ENCODE data around the gene TUBB4A.
"Not testable (repeated sequence)": the region's sequence is repeated elsewhere in the genome, so short reads cannot be mapped to it uniquely, and the experiment has no call there.

The TUBB4A gene

DNA sequence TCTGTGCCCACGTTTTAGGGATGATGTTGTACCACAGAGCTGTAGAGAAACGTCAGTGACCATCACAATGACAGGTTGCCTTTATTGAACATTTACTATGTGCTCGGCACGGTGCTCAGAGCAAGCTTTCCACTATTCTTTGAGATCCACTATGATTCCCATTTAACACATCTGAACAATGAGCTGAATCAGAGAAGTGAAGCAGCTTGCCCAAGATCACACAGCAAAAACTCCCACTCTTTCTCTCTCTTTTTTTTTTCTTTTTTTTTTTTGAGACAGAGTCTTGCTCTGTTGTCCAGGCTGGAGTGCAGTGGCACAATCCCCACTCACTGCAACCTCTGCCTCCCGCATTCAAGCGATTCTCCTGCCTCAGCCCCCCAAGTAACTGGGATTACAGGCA, 20.6 kb upstream of the TUBB4A start:
- FAIRE-seq = no peak

DNA sequence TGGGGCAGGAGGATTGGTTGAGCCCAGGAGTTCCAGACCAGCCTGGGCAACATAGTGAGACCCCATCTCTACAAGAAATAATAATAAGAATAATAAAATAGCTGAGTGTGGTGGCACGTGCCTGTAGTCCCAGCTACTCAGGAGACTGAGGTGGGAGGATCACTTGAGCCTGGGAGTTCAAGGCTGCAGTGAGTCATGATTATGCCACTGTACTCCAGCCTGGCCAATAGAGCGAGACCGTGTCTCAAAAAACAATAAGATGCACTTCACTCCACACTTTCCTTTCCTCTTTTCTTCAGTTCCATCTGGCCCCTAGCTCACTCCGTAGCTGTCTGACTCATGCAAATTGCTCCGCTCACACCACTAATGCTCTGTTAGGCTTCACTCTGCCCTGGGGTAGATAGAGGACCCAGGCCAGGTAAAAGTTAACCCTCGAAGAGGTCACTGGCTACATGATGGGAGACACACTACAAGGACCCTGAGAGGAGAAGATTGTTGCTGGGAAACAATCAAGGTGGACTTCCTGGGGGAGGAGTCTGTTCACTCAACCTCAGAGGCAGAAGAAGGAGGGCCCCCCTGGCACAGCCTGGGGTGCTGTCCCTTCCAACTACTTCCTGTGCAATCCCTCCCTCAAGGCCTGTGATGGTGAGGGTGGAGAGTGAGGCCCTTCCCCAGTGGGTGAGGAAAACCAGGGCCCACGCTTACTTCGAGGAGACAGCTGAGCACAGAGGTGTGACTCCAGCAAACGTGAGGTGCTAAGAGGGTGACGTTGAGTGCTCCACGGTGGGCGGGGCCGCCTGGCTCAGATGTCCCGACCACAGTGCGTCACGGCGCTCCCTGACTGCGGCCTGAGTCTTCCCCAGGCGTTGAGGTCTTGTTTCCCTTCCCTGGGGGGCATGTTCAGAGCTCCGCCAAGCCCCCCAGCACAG, 19.9 kb upstream of the TUBB4A start:
- no peak for FAIRE-seq

DNA sequence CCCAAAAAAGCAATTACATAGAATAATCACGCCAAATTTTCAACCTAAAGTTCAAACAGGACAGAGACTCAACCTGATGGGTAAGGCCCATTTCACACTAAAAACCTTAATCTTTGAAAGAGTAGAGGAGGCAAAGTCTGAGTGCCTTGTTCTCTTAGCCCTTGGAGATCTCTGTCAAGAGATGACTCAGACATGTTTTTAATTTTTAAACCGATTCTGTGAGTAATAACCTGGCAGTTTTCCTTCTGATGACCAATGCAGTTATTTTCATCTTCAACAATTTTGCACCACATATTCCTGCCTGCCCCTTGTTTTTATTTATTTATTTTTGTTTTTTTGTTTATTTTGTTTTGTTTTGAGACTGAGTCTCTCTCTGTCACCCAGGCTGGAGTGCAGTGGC, 17.2 kb upstream of the TUBB4A start:
- no peak for FAIRE-seq

DNA sequence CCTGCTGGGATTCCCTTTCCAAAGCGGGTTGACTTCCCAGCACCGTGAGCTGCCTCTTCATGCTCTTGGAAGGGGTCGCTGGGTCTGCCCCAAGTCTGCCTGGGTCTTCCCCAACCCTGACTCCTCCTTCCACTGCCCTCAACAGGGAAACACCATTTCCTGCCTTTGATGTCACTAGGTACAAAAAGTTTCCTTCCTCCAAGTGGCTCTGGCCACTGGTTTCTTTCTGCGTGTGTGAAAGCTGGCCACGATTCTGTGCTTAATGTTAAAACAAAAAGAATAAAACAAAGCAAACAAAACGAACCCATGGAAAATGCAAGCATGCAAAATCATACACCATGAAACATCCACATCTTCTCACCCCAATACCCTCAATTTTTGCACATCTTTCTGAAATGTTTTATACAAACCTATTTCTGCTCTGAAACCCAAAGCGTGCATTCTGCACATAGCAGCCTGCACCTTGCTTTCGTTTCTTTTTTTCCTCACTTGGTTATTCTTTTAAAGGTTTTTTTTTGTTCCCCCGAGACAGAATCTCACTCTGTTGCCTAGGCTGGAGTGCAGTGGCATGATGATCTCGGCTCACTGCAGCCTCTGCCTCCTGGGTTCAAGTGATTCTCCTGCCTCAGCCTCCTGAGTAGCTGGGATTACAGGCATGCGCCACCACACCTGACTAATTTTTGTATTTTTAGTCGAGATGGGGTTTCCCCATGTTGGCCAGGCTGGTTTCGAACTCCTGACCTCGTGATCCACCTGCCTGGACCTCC, 16.2 kb upstream of the TUBB4A start:
- FAIRE-seq = no peak

DNA sequence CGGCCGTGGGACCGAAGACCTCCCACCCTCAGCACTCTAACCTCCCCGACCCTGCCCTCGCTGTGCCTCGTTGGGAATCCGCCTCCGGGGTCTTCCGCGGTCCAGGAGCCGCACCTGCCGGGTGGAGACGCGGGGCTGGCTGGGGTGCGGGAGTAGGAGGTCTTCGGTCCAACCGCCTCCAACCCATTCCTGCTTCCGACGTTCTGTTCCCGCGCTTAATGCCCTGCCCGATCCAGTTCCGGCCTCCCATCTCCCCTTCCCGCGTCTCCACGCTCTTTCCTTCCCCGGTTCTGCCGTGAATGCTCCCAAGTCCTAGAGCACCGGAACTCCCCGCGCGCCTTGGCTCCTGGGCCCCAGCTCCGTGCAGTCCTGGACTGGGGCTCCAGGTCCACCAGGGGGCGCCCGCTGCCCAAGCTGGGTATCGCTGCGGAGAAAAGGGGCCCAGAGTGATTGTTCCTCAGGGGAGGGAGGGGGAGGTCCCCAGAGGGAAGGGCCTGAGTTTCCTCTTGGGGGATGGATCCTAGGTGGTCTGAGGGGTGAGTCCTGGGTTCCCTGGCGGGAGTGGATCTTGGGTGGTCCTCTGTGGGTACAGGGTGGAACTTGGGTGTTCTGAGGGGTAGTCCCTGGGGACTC, 14.7 kb upstream of the TUBB4A start:
- no peak for FAIRE-seq

DNA sequence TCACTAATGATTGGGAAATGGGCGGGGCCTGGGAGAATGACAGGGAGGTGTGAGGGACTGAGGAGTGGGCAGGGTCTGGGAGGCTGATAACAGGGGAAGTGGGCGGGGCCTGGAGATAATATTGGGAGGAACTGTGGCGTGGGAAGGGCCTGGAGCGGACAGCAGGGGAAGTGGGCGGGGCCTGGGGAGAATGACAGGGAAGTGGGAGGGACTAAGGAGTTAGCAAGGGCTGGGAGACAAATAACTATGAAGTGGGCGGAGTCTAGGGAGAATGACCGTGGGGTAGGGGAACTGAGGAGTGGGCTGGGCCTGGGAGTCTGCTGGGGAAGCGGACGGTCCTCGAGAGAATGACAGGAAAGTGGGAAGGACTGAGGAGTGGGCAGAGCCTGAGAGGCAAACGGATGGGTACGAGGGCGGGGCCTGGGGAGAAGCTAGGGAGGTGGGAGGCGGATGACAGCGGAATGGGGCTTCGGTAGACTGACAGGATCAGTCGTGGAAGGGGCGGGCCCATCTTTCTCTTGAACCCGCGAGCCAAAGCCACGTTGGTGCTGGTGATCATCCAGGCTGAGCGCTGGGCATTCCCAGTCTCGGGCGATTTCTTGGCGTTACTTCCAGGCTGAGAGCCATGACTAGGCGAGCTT, 14.0 kb upstream of the TUBB4A start:
- peak; percentile 70 for FAIRE-seq

DNA sequence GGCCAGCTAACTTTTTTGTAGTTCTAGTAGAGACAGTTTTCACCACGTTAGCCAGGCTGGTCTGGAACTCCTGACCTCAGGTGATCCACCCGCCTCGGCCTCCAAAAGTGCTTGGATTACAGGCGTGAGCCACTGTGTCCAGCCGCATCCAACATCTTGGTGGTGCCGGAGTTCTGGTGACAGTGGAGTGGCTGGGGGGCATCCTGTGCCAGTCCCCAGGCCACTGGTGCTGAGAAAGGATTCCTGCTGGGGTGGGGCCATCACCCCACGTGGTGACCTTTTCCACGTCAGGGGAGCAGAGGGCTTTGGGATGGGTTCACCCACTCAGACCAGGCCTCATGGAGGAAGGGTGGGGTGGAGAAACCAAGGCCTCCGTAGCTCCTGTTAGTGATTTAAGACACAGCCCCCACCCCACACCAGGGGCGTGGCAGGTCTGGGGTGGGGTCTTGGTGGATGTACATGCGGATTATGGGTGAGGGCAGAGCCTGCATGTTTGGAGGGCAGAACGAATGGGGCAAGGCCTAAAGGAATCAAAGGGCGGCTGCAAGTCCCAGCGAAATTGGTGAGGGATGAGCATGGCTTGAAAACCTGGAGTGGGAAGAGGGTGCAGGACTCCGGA, 12.9 kb upstream of the TUBB4A start:
- no peak for FAIRE-seq

DNA sequence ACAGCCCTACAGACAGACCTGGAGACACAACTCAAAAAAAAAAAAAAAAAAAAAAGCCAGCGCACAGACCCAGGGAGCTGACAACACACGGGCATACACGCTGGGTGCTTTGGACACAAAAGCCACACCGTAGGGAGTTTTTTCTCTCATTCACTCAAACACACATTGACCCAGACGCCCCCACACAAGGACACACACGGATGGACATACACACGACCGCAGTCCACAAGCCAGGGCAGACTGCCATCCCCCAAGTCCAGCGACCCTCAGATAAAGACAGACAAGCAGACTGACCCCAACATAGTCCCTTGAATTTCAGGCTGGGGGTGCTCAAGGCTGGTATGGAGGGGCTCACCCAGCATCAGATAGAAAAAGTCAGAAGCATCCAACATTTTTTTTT, 12.0 kb upstream of the TUBB4A start:
- no peak for FAIRE-seq

DNA sequence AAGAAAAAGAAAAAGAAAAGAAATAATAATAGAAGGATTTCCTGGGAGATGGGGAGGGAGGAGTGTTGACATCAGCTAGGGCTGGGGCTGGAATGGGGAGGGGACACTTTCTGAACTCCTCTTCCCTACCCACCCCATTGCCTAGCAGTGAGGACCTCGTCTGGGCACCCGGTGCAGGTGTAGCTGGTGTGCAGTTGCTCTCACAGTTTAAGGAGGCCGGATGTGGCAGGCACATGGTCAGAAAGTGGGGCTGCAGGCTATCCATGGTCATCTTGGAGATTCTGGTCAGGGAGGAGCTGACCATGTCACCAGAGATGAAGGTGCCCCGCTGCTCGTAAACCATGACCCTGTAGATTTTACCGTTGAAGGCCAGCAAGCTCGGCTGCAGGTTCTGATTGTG, 8.5 kb upstream of the TUBB4A start:
- FAIRE-seq = no peak

DNA sequence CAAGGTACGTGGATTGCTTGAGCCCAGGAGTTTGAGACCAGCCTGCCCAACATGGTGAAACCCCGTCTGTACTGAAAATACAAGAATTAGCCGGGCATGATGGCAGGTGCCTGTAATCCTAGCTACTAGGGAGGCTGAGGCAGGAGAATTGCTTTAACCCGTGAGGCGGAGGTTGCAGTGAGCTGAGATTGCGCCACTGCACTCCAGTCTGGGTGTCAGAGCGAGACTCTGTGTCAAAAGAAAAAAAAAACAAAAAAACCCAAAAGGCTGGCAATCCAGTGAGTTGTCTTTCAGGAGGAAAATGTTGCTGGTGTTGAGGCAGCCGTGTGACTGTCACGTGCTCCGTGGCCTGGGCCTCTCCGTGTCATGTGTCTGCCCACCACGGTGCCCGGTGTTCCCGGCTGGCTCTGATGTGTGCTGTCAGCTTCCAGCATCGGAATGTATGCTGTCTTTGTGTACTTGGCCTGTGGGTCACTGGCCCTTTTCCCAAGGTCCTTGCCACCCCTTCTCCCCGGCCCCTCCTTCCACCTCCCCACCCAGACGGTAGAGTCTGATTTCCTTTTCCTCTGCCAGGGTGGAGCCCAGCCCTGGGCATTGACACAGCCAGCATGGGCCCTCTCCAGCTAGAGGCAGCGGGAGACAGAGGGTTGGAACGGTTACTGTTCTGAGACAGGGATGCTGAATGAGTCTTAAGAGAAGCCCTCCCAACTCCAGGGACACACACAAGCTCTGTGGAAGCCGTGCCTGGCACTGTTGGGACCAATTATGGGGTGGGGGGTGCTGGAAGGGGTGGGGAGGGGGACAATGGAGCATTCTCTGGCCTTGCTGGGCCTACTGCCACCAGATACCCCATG, 7.2 kb upstream of the TUBB4A start:
- no peak for FAIRE-seq

DNA sequence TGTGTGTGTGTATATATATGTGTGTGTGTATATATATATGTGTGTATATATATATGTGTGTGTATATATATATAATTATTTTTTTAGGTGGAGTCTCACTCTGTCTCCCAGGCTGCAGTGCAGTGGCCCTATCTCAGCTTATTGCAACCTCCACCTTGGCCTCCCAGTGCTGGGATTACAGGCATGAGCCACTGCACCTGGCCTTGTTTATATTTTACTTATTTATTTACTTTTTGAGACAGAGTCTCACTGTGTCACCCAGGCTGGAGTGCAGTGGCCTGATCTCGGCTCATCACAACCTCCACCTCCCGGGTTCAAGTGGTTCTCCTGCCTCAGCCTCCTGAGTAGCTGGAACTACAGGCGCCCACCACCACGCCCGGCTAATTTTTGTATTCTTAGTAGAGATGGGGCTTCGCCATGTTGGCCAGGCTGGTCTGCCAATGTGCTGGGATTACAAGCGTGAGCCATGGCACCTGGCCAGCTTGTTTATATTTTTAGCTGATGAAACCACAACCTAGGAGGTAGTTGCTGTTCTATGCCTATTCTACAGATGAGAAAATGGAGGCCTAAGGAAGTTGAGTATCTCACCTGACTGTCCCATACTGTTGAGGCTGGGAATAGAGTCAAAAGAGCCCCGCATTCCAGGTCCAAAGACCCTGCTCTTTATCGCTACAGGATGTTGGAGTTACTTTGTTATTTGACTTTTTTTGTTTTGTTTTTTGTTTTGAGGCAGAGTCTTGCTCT, 6.1 kb upstream of the TUBB4A start:
- FAIRE-seq = not testable (repeated sequence)

DNA sequence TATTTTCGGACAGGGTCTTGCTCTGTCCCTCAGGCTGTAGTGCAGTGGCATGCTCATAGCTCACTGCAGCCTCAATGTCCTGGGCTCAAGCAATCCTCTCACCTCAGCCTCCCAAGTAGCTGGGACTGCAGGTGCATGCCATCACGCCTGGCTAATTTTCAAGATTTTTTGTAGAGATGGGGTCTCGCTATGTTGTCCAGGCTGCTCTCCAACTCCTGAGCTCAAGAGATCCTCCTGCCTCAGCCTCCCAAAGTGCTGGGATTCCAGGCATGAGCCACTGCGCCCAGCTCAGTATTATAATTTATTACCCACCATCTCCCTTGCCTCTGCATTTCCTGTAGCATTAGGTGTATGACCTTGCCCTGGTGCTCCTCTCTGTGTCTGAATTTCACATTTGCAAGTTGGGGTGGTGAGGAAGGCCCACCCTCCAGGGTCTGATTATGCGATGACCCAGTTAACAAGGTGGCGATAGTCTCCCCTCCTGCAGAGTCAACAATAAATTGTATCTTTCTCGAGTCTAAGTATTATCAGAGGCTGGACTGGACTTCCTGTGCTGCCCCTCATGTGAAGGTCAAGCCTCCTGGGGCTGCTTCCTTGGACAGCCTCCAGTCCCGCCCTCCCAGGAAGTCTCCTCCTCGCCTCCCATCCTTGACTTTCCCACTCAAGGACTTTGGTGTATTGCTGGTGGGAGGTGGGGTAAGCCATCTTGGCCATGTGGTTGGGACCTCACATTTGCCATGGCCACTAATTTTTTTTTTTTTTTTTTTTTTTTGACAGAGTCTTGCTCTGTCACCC, 1.5 kb upstream of the TUBB4A start:
- no peak for FAIRE-seq

DNA sequence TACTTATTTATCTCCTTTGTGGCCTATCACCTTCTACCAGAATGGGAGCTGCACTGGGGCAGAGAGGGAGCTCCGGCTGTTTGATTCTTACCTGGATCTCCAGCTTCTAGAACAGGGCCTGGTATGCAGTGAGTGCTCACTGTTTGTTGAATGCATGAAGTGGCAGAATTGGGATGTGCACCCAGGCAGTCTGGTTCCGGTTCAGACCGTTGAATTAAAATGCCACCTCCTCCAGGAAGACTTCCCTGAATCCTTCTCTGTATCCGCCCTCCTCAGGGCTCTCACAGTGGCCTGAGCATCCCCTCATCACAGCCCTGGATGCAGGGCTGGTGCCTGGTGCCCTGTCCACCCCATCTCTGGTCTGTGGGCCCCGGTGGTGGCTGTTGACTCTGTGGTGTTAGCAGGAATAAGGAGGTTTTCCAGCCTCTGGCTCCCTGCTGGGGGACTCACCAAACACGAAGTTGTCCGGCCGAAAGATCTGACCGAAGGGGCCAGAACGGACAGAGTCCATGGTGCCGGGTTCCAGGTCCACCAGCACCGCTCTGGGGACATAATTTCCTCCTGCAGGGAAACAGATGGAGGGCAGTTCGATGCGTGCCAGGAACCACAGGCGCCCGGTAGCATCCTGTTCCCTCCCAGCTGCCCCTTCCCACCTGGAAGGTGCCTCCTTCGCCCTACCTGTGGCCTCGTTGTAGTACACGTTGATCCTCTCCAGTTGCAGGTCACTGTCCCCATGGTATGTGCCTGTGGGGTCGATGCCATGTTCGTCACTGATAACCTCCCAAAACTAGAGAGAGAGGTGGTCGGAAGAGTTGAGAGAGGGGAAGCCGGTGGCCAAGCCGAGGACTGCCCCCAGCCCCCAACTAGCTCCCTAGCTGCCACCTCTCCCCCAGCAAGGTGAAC, 1.0 kb downstream of the TUBB4A start:
- FAIRE-seq = no peak

DNA sequence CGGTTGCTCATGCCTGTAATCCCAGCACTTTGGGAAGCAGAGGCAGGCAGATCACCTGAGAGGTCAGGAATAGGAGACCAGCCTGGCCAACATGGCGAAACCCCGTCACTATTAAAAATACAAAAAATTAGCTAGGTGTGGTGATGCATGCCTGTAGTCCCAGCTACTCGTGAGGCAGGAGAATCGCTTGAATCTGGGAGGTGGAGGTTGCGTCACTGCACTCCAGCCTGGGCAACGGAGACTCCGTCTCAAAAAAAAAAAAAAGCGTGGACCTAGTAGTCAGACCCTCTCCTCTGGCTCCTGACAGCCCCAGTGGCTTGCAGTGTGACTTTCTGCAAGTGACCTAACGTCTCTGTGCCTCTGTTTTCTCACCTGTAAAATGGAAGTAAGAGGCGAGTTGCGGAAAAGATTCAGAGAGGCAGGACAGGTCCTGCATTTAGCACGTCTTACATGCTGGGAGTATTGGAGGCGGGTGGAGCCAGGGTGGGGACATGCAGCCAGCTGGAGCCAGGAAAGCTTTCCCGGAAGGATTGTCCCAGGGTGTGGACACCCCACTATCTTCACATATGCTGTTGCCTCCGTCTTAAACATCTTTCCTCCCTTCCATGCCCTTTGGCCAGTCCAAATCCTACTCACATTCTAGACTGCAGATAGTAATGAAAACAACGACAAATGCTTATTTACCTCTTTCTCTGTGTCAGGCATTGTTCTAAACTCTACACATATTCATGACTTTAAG, 2.9 kb downstream of the TUBB4A start:
- FAIRE-seq = no peak

DNA sequence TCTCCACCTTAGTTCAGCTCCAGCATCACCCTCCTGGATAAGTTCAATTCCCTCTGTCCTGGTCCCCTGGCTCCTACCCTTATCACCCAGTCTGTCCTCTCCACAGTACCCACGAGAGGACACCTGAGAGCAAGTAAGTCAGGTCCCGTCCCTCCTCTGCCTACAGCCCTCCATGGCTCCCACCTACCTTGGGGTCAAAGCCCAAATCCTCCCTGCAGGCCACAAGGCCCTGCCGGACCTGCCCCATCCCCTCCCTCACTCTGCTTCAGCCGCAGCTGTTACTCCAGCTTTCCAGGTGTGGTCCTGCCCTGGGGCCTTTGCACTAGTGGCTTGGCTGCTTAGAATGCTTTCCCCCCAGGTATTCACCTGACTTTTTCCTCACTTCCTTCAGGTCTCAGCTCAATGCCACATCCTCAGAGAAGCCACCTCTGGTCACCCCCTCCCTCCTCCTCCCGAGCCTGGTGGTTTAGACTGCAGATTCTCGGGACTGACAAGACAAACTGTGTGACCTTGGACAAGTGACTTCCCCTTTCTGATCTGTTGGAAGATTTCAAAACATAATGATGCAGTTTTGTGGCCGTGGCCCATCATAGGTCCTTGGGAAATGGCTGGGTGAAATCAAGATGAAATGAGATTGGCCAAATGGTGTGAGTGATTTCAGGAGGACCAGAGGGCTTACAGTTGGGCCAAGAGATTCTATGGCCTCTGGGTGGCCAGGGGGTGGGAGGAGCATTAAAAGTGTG, 3.6 kb downstream of the TUBB4A start:
- FAIRE-seq = no peak

DNA sequence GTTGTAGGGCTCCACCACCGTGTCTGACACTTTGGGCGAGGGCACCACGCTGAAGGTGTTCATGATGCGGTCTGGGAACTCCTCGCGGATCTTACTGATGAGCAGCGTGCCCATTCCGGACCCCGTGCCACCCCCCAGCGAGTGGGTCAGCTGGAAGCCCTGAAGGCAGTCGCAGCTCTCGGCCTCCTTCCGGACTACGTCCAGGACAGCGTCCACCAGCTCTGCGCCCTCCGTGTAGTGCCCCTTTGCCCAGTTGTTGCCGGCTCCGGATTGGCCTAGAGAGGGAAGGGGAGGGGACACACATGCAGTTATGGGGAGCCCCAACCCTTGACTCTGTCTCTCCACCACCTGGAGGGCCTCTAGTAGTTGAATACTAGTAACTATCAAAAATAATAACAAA, 6.2 kb downstream of the TUBB4A start:
- FAIRE-seq = no peak

DNA sequence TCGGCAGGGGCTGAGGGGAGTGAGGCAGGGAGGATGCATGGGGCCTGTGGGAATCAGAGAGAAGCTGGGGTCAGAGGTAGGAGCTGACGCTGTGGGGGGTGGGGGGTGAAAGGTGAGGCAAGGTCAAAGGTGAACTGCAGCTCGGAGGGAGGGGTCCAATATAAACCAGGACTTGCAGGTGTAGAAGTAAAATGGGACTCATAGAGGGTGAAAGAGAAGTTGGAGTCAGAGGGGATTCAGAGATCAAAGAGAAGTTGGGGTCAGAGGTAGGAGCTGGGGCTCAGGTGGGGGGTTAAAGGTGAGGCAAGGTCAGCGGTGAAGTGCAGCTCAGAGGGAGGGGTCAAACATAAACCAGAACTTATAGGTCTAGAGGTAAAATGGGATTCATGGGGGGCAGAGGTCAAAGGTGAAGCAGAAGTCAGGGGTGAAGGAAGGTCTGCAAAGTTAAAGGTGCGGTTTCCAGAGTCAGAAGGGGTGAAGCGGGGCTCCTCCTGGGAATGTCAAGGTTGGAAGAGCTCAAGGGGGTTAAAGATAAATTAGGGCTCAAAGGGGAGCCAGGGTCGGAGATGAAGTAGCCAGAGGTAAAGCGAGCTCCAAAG, 7.6 kb downstream of the TUBB4A start:
- no peak for FAIRE-seq
